ENCODE measurements around the gene ENO2. TPM values are rescaled to one million over a fixed set of nuclear protein-coding genes. Genes with fewer than 3 reads are reported as not detected.

Gene ENO2
- total and polyA plus RNA-seq, 2 experiments from 2014 or later, result 43.5 to 53.5 TPM

GRCh38 chr12:6866163-6866919, 48.0 kb upstream of the ENO2 start (continued):
- TF ChIP-seq, protein P1, sequence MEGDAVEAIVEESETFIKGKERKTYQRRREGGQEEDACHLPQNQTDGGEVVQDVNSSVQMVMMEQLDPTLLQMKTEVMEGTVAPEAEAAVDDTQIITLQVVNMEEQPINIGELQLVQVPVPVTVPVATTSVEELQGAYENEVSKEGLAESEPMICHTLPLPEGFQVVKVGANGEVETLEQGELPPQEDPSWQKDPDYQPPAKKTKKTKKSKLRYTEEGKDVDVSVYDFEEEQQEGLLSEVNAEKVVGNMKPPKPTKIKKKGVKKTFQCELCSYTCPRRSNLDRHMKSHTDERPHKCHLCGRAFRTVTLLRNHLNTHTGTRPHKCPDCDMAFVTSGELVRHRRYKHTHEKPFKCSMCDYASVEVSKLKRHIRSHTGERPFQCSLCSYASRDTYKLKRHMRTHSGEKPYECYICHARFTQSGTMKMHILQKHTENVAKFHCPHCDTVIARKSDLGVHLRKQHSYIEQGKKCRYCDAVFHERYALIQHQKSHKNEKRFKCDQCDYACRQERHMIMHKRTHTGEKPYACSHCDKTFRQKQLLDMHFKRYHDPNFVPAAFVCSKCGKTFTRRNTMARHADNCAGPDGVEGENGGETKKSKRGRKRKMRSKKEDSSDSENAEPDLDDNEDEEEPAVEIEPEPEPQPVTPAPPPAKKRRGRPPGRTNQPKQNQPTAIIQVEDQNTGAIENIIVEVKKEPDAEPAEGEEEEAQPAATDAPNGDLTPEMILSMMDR (conservative IDR thresholded peaks at IDR 0.05; ENCODE audit: low read depth in 2 of 2), result no peak
- TF ChIP-seq STAT1 (IDR thresholded peaks at IDR 0.05; ENCODE audit: unreplicated experiment) (no peak), ZNF114 (CRISPR knock-in tag; IDR thresholded peaks at IDR 0.05) (no peak), POLR2AphosphoS5 (IDR thresholded peaks at IDR 0.05; ENCODE audit: low read depth) (no peak), NANOG (IDR thresholded peaks at IDR 0.05; ENCODE audit: borderline replicate concordance) (no peak)
- TF ChIP-seq, protein P2, sequence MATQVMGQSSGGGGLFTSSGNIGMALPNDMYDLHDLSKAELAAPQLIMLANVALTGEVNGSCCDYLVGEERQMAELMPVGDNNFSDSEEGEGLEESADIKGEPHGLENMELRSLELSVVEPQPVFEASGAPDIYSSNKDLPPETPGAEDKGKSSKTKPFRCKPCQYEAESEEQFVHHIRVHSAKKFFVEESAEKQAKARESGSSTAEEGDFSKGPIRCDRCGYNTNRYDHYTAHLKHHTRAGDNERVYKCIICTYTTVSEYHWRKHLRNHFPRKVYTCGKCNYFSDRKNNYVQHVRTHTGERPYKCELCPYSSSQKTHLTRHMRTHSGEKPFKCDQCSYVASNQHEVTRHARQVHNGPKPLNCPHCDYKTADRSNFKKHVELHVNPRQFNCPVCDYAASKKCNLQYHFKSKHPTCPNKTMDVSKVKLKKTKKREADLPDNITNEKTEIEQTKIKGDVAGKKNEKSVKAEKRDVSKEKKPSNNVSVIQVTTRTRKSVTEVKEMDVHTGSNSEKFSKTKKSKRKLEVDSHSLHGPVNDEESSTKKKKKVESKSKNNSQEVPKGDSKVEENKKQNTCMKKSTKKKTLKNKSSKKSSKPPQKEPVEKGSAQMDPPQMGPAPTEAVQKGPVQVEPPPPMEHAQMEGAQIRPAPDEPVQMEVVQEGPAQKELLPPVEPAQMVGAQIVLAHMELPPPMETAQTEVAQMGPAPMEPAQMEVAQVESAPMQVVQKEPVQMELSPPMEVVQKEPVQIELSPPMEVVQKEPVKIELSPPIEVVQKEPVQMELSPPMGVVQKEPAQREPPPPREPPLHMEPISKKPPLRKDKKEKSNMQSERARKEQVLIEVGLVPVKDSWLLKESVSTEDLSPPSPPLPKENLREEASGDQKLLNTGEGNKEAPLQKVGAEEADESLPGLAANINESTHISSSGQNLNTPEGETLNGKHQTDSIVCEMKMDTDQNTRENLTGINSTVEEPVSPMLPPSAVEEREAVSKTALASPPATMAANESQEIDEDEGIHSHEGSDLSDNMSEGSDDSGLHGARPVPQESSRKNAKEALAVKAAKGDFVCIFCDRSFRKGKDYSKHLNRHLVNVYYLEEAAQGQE (IDR thresholded peaks at IDR 0.05; ENCODE audit: unreplicated experiment), result no peak
- TF ChIP-seq, protein P3, sequence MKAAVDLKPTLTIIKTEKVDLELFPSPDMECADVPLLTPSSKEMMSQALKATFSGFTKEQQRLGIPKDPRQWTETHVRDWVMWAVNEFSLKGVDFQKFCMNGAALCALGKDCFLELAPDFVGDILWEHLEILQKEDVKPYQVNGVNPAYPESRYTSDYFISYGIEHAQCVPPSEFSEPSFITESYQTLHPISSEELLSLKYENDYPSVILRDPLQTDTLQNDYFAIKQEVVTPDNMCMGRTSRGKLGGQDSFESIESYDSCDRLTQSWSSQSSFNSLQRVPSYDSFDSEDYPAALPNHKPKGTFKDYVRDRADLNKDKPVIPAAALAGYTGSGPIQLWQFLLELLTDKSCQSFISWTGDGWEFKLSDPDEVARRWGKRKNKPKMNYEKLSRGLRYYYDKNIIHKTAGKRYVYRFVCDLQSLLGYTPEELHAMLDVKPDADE (IDR thresholded peaks at IDR 0.05), result no peak

GRCh38 chr12:6866920-6867412, 47.4 kb upstream of the ENO2 start:
- Histone ChIP-seq H4K20me1 (replicated peaks; ENCODE audit: insufficient read depth) (peaks cover 31% of the 10 kb centered on the region), H3F3A (replicated peaks; ENCODE audit: low read depth) (peaks cover 54% of the 10 kb centered on the region), H2AFZ (peak overlapping the region; percentile 83; the same call in 1 of the 2 replicates), H3K27me3 (ENCODE audit: insufficient read depth) (no peaks in the 10 kb centered on the region), H3K4me3 (peak overlapping the region; percentile 97), H3K79me2 (replicated peaks; ENCODE audit: insufficient read depth) (peaks cover 26% of the 10 kb centered on the region), H3K4me2 (peak overlapping the region; percentile 100), H3K4me1 (ENCODE audit: insufficient read depth) (peaks cover 48% of the 10 kb centered on the region), H3K9me2 (ENCODE audit: insufficient read depth) (no peaks in the 10 kb centered on the region), H3K27ac (ENCODE audit: low read depth) (peak overlapping the region; percentile 83; the same call in 1 of the 2 replicates), H3K36me3 (ENCODE audit: insufficient read depth) (peaks cover 23% of the 10 kb centered on the region)
- Mint-ChIP-seq H3K27me3 (ENCODE audit: insufficient read depth, low read depth, poor library complexity) (peaks cover 43% of the 10 kb centered on the region), H3K4me1 (peaks cover 50% of the 10 kb centered on the region), H3K27ac (0 out of 2 replicates have a peak overlapping the region, but pooled peaks have one; percentile 74), H3K4me3 (peak overlapping the region; percentile 94), H3K9me3 (no peaks in the 10 kb centered on the region; the same call in 2 of the 3 replicates), H3K36me3 (ENCODE audit: low read depth) (peaks cover 78% of the 10 kb centered on the region)
- DNase-seq (ENCODE audit: low spot score), result no peak
- ATAC-seq, result peak; percentile 5
- TF ChIP-seq, protein P1 (conservative IDR thresholded peaks at IDR 0.05; ENCODE audit: low read depth in 2 of 2), result no peak
- TF ChIP-seq NANOG (IDR thresholded peaks at IDR 0.05; ENCODE audit: borderline replicate concordance), result no peak
- no peak for TF ChIP-seq ZNF331 (CRISPR knock-in tag; IDR thresholded peaks at IDR 0.05; ENCODE audit: low read depth)
- no peak for TF ChIP-seq JUNB (IDR thresholded peaks at IDR 0.05; ENCODE audit: unreplicated experiment)
- TF ChIP-seq, protein P3 (IDR thresholded peaks at IDR 0.05), result no peak
- no peak for TF ChIP-seq ZNF114 (CRISPR knock-in tag; IDR thresholded peaks at IDR 0.05)
- no peak for TF ChIP-seq CREB1 (CRISPR knock-in tag; IDR thresholded peaks at IDR 0.05; ENCODE audit: low read depth)
- TF ChIP-seq STAT1 (IDR thresholded peaks at IDR 0.05; ENCODE audit: unreplicated experiment), result no peak
- TF ChIP-seq POLR2AphosphoS5 (IDR thresholded peaks at IDR 0.05; ENCODE audit: low read depth), result no peak

Data from GM23338 (cell line).